ENCODE data around the gene CASZ1.

DNA sequence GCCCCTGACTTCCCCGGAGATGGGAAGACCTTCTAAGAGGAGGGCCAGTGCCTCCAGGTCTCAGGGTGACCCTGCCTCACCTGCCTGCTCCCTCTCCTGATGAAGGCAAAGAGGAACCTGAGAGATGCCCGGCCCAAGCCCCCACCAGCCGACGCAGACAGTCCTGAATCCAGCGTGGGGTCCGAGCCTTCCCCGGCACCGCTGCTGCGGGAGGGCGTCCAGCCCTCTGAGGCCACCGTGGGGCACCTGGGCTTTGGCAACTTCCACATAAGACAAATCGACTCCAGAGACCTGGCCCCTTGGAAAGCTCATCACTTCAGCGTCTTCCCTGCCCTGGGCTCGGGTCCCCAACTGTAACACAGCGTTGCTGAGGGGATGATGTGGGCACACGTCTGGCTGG, 122.2 kb downstream of the CASZ1 start:
- TF ChIP-seq, protein P1, sequence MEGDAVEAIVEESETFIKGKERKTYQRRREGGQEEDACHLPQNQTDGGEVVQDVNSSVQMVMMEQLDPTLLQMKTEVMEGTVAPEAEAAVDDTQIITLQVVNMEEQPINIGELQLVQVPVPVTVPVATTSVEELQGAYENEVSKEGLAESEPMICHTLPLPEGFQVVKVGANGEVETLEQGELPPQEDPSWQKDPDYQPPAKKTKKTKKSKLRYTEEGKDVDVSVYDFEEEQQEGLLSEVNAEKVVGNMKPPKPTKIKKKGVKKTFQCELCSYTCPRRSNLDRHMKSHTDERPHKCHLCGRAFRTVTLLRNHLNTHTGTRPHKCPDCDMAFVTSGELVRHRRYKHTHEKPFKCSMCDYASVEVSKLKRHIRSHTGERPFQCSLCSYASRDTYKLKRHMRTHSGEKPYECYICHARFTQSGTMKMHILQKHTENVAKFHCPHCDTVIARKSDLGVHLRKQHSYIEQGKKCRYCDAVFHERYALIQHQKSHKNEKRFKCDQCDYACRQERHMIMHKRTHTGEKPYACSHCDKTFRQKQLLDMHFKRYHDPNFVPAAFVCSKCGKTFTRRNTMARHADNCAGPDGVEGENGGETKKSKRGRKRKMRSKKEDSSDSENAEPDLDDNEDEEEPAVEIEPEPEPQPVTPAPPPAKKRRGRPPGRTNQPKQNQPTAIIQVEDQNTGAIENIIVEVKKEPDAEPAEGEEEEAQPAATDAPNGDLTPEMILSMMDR (conservative IDR thresholded peaks at IDR 0.05): no peak
- TF ChIP-seq EZH2 (IDR thresholded peaks at IDR 0.05; ENCODE audit: low read depth): no peak

All from PC-9 (cell line).